K562 (cell line): Measurements from ENCODE around the gene CAST. TPM values are rescaled to one million over a fixed set of nuclear protein-coding genes. Genes with fewer than 3 reads are reported as not detected.

ENCODE experiments used
- ATAC-seq: fragments of 200-7000 bp; cut with Tn5 transposase; 3 replicates; pipeline ENCODE4 v1.9.1; 2020; ENCODE audit warnings: moderate library complexity
- BruUV-seq: library from RNA; stranded (reverse); fragments of 400-500 nt; replicated peaks from 2 replicates; lab custom pipeline; 2021; lab: Mats Ljungman, UMichigan
- CTCF ChIA-PET: fragments of 300-600 bp; formaldehyde crosslinking; extraction: SDS; loops from one replicate; lab custom pipeline; 2021; ENCODE audit warnings: low intra/inter-chr PET ratio; lab: Yijun Ruan, JAX
- POLR2A ChIA-PET: fragments of 300-600, 350-650 bp; sonication (Branson Sonifier 250); formaldehyde crosslinking; extraction: SDS; loops from one replicate; lab custom pipeline; 2021; ENCODE audit warnings: antibody characterized with exemption, inconsistent platforms; lab: Yijun Ruan, JAX
- DNase-seq, 4 experiments: peaks; one replicate each; pipeline versions ENCODE4 v3.0.0 to v3.0.0-alpha.2; 2011 to 2018; ENCODE audit warnings: low spot score in 3 of 4, mixed read lengths in 3 of 4; ENCODE audit errors: extremely low read depth in 1 of 4
- FAIRE-seq: peaks from 2 replicates; lab custom pipeline; 2011; peaks lifted over from hg19 to GRCh38; lab: Jason Lieb, UNC
- H2AFZ ChIP-seq: 2 replicates; pipeline ENCODE4 v1.6.0; 2011; ENCODE audit warnings: low read depth, low read length, control low read depth, inconsistent platforms
- H3K27ac ChIP-seq: fragments of 200-600 bp; 3 replicates; pipeline ENCODE4 v1.8.0; 2011; ENCODE audit warnings: low read depth, mild to moderate bottlenecking, control low read depth, inconsistent platforms, low read length, moderate library complexity, mixed read lengths; ENCODE audit errors: extremely low read depth
- H3K27me3 ChIP-seq, 2 experiments: fragments of 300-600 bp in 1 of 2; 2 replicates in 1 of 2; 3 replicates in 1 of 2; pipeline versions ENCODE4 v1.6.0 to v1.8.0; 2011; ENCODE audit warnings: inconsistent platforms in 2 of 2, low read length in 2 of 2, mild to moderate bottlenecking in 1 of 2, mixed read lengths in 1 of 2, moderate library complexity in 1 of 2; ENCODE audit not compliant: control insufficient read depth in 2 of 2, insufficient read depth in 2 of 2
- H3K36me3 ChIP-seq: fragments of 300-600 bp; 3 replicates; pipeline ENCODE4 v1.8.0; 2011; ENCODE audit warnings: mild to moderate bottlenecking, low read length, inconsistent platforms; ENCODE audit not compliant: control insufficient read depth, insufficient read depth
- H3K4me1 ChIP-seq, 2 experiments: fragments of 200-600 bp in 1 of 2; replicated peaks in 1 of 2; 2 replicates in 1 of 2; 3 replicates in 1 of 2; pipeline versions ENCODE4 v1.5.1 to v1.8.0; 2011; ENCODE audit warnings: inconsistent platforms in 2 of 2, low read length in 2 of 2, mild to moderate bottlenecking in 1 of 2, mixed read lengths in 1 of 2, moderate library complexity in 1 of 2; ENCODE audit not compliant: control insufficient read depth in 2 of 2, insufficient read depth in 2 of 2
- H3K4me2 ChIP-seq: 2 replicates; pipeline ENCODE4 v1.6.1; 2011; ENCODE audit warnings: low read length, control low read depth, inconsistent platforms, mixed read lengths; ENCODE audit not compliant: insufficient read depth
- H3K4me3 ChIP-seq: fragments of 200-600 bp; sonication (generic), shearing (Covaris generic); 2 replicates; pipeline ENCODE4 v1.5.1; 2016; ENCODE audit warnings: control low read depth, inconsistent platforms
- H3K79me2 ChIP-seq: fragments of 200-600 bp; 3 replicates; pipeline ENCODE4 v1.8.0; 2011; ENCODE audit warnings: low read length, inconsistent platforms; ENCODE audit not compliant: control insufficient read depth, insufficient read depth
- H3K9ac ChIP-seq, 2 experiments: 2 replicates each; pipeline versions ENCODE4 v1.6.0 to v1.6.1; 2011; ENCODE audit warnings: low read depth in 2 of 2, low read length in 2 of 2, control low read depth in 1 of 2, inconsistent platforms in 1 of 2, mild to moderate bottlenecking in 1 of 2, mixed read lengths in 1 of 2; ENCODE audit not compliant: insufficient read depth in 1 of 2
- H3K9me1 ChIP-seq: one replicate; pipeline ENCODE4 v1.6.0; 2011; ENCODE audit warnings: inconsistent platforms, mild to moderate bottlenecking, low read length, moderate library complexity; ENCODE audit not compliant: control insufficient read depth, insufficient read depth
- H3K9me3 ChIP-seq: replicated peaks from 2 replicates; pipeline ENCODE4 v1.5.1; 2011; ENCODE audit warnings: low read depth, low read length, inconsistent platforms; ENCODE audit not compliant: control insufficient read depth, insufficient read depth
- H4K20me1 ChIP-seq: replicated peaks from 2 replicates; pipeline ENCODE4 v1.6.1; 2011; ENCODE audit warnings: low read length, inconsistent platforms, mixed read lengths; ENCODE audit not compliant: control insufficient read depth, insufficient read depth
- BRD9 ChIP-seq: fragments of 450-650 bp; IDR thresholded peaks from 2 replicates; pipeline ENCODE4 v1.6.1; 2018; ENCODE audit warnings: low read depth; ENCODE audit not compliant: partially characterized antibody
- BRF1 ChIP-seq: IDR thresholded peaks from 3 replicates; pipeline ENCODE4 v1.6.1; 2011; ENCODE audit warnings: borderline replicate concordance, mild to moderate bottlenecking; ENCODE audit not compliant: insufficient read length; ENCODE audit errors: extremely low read depth
- DIDO1 ChIP-seq: fragments of 450-650 bp; IDR thresholded peaks from 2 replicates; pipeline ENCODE4 v1.6.1; 2016; ENCODE audit warnings: low read depth, missing biosample characterization, missing genetic modification characterization
- E2F6 ChIP-seq, 2 experiments: IDR thresholded peaks; 2 replicates each; pipeline ENCODE4 v1.6.1; 2011; ENCODE audit warnings: borderline replicate concordance in 1 of 2, control low read depth in 1 of 2, low read depth in 1 of 2, low read length in 1 of 2, mild to moderate bottlenecking in 1 of 2, mixed read lengths in 1 of 2, moderate library complexity in 1 of 2; ENCODE audit not compliant: insufficient read depth in 1 of 2, insufficient read length in 1 of 2, poor library complexity in 1 of 2, severe bottlenecking in 1 of 2; ENCODE audit errors: extremely low read depth in 1 of 2
- FOXM1 ChIP-seq, 2 experiments: fragments of 450-650 bp in 1 of 2; sonication (generic) in 1 of 2; formaldehyde crosslinking in 1 of 2; IDR thresholded peaks; 2 replicates each; pipeline versions ENCODE4 v1.6.1 to v1.9.0; 2017 to 2022; ENCODE audit warnings: low read depth in 2 of 2, mild to moderate bottlenecking in 2 of 2, missing genetic modification reagents in 1 of 2, moderate library complexity in 1 of 2
- MXD1 ChIP-seq: fragments of 250-450 bp; sonication (Bioruptor Pico); IDR thresholded peaks from 2 replicates; pipeline ENCODE4 v1.8.0; 2021; ENCODE audit warnings: borderline replicate concordance, mild to moderate bottlenecking, moderate library complexity; ENCODE audit not compliant: poor library complexity, severe bottlenecking
- NCOA6 ChIP-seq: fragments of 450-650 bp; IDR thresholded peaks from 2 replicates; pipeline ENCODE4 v1.6.1; 2017; ENCODE audit warnings: mild to moderate bottlenecking
- PHF8 ChIP-seq: fragments of 200-600 bp; sonication (generic); IDR thresholded peaks from 2 replicates; pipeline ENCODE4 v1.6.1; 2012; ENCODE audit warnings: mixed run types, mild to moderate bottlenecking, inconsistent platforms, low read length, moderate library complexity, borderline replicate concordance
- SRSF7 ChIP-seq: fragments of 200-400 bp; formaldehyde crosslinking; optimal IDR thresholded peaks from 2 replicates; pipeline ENCODE3; 2017; ENCODE audit warnings: mild to moderate bottlenecking, low read depth, low read length
- ZBTB17 ChIP-seq: fragments of 450-650 bp; formaldehyde crosslinking; IDR thresholded peaks from 2 replicates; pipeline ENCODE4 v1.4.0; 2020; ENCODE audit warnings: mild to moderate bottlenecking
- ZBTB26 ChIP-seq: fragments of 450-650 bp; formaldehyde crosslinking; IDR thresholded peaks from 2 replicates; pipeline ENCODE4 v1.4.0; 2022; ENCODE audit warnings: missing genetic modification characterization
- ZBTB8A ChIP-seq: fragments of 450-650 bp; IDR thresholded peaks from 2 replicates; pipeline ENCODE4 v1.6.1; 2018; ENCODE audit warnings: mild to moderate bottlenecking, moderate library complexity; ENCODE audit not compliant: partially characterized antibody
- ZC3H4 ChIP-seq: sonication (generic); formaldehyde crosslinking; IDR thresholded peaks from 2 replicates; pipeline ENCODE4 v1.9.0; 2021; ENCODE audit warnings: missing genetic modification reagents, borderline replicate concordance
- ZNF12 ChIP-seq: sonication (generic); formaldehyde crosslinking; IDR thresholded peaks from 2 replicates; pipeline ENCODE4 v1.4.0; 2020; ENCODE audit warnings: mild to moderate bottlenecking, missing genetic modification reagents
- WGBS: fragments of 100-300 bp; shearing (Covaris generic); methylation state at CpG from one replicate; pipeline ENCODE4 v1.1.6; 2016; ENCODE audit warnings: low coverage, mixed read lengths; ENCODE audit not compliant: insufficient coverage; ENCODE audit errors: missing lambda C conversion rate; 5-methylcytosine and 5-hydroxymethylcytosine counted together
- in situ Hi-C: fragments of 300-500 bp; cut with MboI; formaldehyde crosslinking; loops from 4 replicates; pipeline ENCODE4 v1.15.0; 2018; ENCODE audit warnings: inconsistent platforms, mixed read lengths
- intact Hi-C: fragments of 100-400 bp; cut with micrococcal nuclease; formaldehyde crosslinking; loops from 2 replicates; pipeline ENCODE4 v1.14.2; 2022
- polyA plus RNA-seq, 8 experiments: library from polyadenylated mRNA; depleted of rRNA in 4 of 8; stranded (reverse) in 5 of 8; unstranded in 3 of 8; fragments of >200 nt; fragmentation: Nextera tagmentation in 2 of 8; fragmentation: Illumina TruSeq in 1 of 8; extraction: Ambion mirVana in 2 of 8; extraction: Trizol in 1 of 8; gene quantifications; 2 replicates each; pipeline versions ENCODE4 v1.2.1 to v1.2.3, GENCODE V29; 2011 to 2014; ENCODE audit warnings: inconsistent platforms in 1 of 8, missing spikeins in 1 of 8
- total RNA-seq, 7 experiments: library from RNA; depleted of rRNA in 6 of 7; stranded (reverse); fragments of >200 nt in 6 of 7; fragmentation: Illumina TruSeq in 2 of 7; extraction: Trizol in 2 of 7; gene quantifications; 2 replicates each; pipeline versions ENCODE4 v1.2.1 to v1.2.3, GENCODE V29; 2011 to 2021; ENCODE audit warnings: low replicate concordance in 1 of 7

CAST gene
- total and polyA plus RNA-seq, 9 of the 15 experiments (the other 6 are each of a cell fraction or from before 2014, with no cell fraction given) = 55.5 to 136 (median 86.1) TPM

- TF ChIP-seq E2F6 (IDR thresholded peaks at IDR 0.05; ENCODE audit: borderline replicate concordance in 1 of 2, extremely low read depth in 1 of 2, insufficient read depth in 1 of 2, insufficient read length in 1 of 2, low read depth in 1 of 2, low read length in 1 of 2, poor library complexity in 1 of 2, severe bottlenecking in 1 of 2) = no peak
- no peak for TF ChIP-seq ZBTB8A
- no peak for TF ChIP-seq ZBTB26 (CRISPR knock-in tag)
- no peak for TF ChIP-seq DIDO1 (tag)
- no peak for TF ChIP-seq ZC3H4 (CRISPR knock-in tag)
- no peak for TF ChIP-seq BRD9
Observed at GRCh38 chr5:96765043-96765442, 102.9 kb downstream of the CAST start (continued).

- BruUV-seq = no TSS peak
- FAIRE-seq (no peak), DNase-seq (no peak), ATAC-seq (no peak)
- Histone ChIP-seq H3K27ac (no peak overlapping the region), H4K20me1 (no peaks in the 10 kb centered on the region), H3K4me1 (no peaks in the 10 kb centered on the region), H3K79me2 (no peaks in the 10 kb centered on the region), H3K4me2 (no peak overlapping the region), H3K9me1 (no peaks in the 10 kb centered on the region), H3K27me3 (no peaks in the 10 kb centered on the region), H3K36me3 (peaks cover 94% of the 10 kb centered on the region), H3K9me3 (no peaks in the 10 kb centered on the region), H3K4me3 (no peak overlapping the region), H2AFZ (no peak overlapping the region), H3K9ac (no peak overlapping the region)
- ChIA-PET CTCF (no interaction called here), POLR2A (interaction anchor here (0.8 kb wide), 1 partner anchor 93 kb away, joined by 3 read pairs; no protein-coding TSS in a partner anchor)
- 70% methylated on average over 4 of the region's 4 CpGs for WGBS
- in situ Hi-C loops = no loop called here
- intact Hi-C loops = no loop called here
- TF ChIP-seq PHF8 = no peak
- TF ChIP-seq FOXM1 (IDR thresholded peaks at IDR 0.05; ENCODE audit: low read depth) = no peak
- TF ChIP-seq FOXM1 (CRISPR knock-in tag; IDR thresholded peaks at IDR 0.05; ENCODE audit: low read depth) = no peak
- no peak for TF ChIP-seq SRSF7
- no peak for TF ChIP-seq ZNF12 (CRISPR knock-in tag)
- no peak for TF ChIP-seq BRF1
- no peak for TF ChIP-seq ZBTB17
- no peak for TF ChIP-seq MXD1 (CRISPR knock-in tag)
- no peak for TF ChIP-seq NCOA6
Observed at GRCh38 chr5:96768708-96769251, 106.6 kb downstream of the CAST start.
